Esophagus squamous epithelium (tissue), 5 donors: ENCODE results near the gene COA5. TPM values are rescaled to one million over a fixed set of nuclear protein-coding genes. Genes with fewer than 3 reads are reported as not detected.

ENCODE experiments used
- DNase-seq: peaks from one replicate; lab custom pipeline; 2025; lab: John Stamatoyannopoulos, UW
- H3K27ac ChIP-seq, 4 donors: fragments of 200-600 bp; sonication (generic); one replicate each; pipeline ENCODE4 v1.5.1; 2016 to 2019; ENCODE audit warnings: mild to moderate bottlenecking in 1 of 4
- H3K27me3 ChIP-seq, 4 donors: fragments of 200-600 bp; sonication (generic); 1 replicate in 3 of 4; 2 replicates in 1 of 4; pipeline versions ENCODE4 v1.5.1 to v1.6.0; 2017 to 2021; ENCODE audit warnings: antibody characterized with exemption in 1 of 4
- H3K36me3 ChIP-seq, 3 donors: fragments of 200-600 bp; sonication (generic); one replicate each; pipeline ENCODE4 v1.5.1; 2016 to 2019
- H3K4me1 ChIP-seq, 3 donors: fragments of 200-600 bp; sonication (generic); one replicate each; pipeline ENCODE4 v1.5.1; 2017 to 2019
- H3K4me3 ChIP-seq, 4 donors: fragments of 200-600 bp; sonication (generic); 1 replicate in 3 of 4; 2 replicates in 1 of 4; pipeline ENCODE4 v1.5.1; 2016 to 2019; ENCODE audit warnings: mild to moderate bottlenecking in 2 of 4, moderate library complexity in 1 of 4
- H3K9me3 ChIP-seq, 3 donors: fragments of 200-600 bp; sonication (generic); one replicate each; pipeline ENCODE4 v1.5.1; 2016 to 2019
- POLR2A ChIP-seq, 4 donors: fragments of 450-650 bp; IDR thresholded peaks; one replicate each; pipeline ENCODE4 v1.6.1; 2017; ENCODE audit warnings: antibody characterized with exemption in 4 of 4, mild to moderate bottlenecking in 4 of 4, moderate library complexity in 3 of 4
- WGBS, 2 donors: methylation state at CpG; one replicate each; pipeline ENCODE4 v1.1.5; 2018; 5-methylcytosine and 5-hydroxymethylcytosine counted together
- intact Hi-C: fragments of 100-400 bp; cut with DNase I; formaldehyde crosslinking; loops from one replicate; pipeline ENCODE4 v1.15.0; 2022
- total RNA-seq, 4 donors: library from RNA; depleted of rRNA; stranded (reverse); fragments of >200 nt; gene quantifications; one replicate each; pipeline ENCODE4 v1.1.0, GENCODE V29; 2016
- TF ChIP-seq, protein P1 (sequence below), 6 experiments: fragments of 450-650 bp in 4 of 6; fragments of 200-600 bp in 2 of 6; sonication (generic) in 2 of 6; IDR thresholded peaks; one replicate each; pipeline ENCODE4 v1.5.1; 2016 to 2019; ENCODE audit warnings: antibody characterized with exemption in 6 of 6, mild to moderate bottlenecking in 4 of 6, moderate library complexity in 4 of 6
- donor health status: DM: yes; HTN: yes; CAD: no.

Gene COA5
- total RNA-seq, 4 donors from 2014 or later = 15.5 to 37.8 (median 19.4) TPM

DNA sequence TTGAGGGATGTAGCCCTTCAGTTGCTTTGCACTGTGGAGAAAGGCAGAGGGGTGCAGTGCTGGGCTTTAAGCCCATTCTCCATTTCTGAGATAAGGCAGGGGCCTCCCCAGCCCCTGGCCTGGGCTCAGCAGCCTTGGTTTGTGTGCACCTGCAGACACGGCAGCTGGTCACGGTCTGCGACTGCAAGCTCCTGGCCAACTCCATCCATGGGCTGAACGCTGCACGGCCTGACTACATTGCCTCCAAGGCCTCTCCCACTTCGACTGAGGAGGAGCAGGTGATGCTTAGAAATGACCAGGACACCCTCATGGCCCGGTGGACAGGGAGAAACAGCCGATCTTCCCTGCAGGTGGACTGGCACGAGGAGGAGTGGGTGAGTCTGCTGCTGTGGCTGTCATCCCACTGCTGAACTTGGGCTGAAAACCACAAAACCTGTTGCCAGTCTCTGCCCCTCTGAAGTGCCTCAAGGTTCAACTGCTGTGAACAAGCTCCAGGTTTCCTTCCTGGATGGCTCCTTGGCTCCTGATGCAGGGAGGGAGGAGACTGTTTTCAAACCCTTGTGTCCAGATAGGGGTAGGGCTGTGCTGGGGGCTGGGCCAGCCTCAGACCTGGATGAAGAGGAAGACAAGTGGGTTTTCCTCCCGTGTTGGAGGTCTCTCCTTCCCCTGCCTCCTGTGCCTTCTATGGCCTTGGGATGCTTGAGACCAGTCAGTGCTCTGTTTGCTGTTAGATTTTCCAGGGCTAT is 54.0 kb downstream of the COA5 start:
- intact Hi-C loops = no loop called here
- H3K4me1 ChIP-seq = peaks cover 0 to 10% (median 4%) of the 10 kb centered on the region in 3 donors
- no peak overlapping the region for H3K4me3 ChIP-seq
- DNase-seq = no peak
- H3K36me3 ChIP-seq = peaks cover 0 to 79% (median 9%) of the 10 kb centered on the region in 3 donors
- 50 to 100% methylated on average over 1 to 2 of the region's 10 CpGs for WGBS, 2 donors
- no peaks in the 10 kb centered on the region for H3K27me3 ChIP-seq
- H3K27ac ChIP-seq = no peak overlapping the region
- TF ChIP-seq, protein P1, sequence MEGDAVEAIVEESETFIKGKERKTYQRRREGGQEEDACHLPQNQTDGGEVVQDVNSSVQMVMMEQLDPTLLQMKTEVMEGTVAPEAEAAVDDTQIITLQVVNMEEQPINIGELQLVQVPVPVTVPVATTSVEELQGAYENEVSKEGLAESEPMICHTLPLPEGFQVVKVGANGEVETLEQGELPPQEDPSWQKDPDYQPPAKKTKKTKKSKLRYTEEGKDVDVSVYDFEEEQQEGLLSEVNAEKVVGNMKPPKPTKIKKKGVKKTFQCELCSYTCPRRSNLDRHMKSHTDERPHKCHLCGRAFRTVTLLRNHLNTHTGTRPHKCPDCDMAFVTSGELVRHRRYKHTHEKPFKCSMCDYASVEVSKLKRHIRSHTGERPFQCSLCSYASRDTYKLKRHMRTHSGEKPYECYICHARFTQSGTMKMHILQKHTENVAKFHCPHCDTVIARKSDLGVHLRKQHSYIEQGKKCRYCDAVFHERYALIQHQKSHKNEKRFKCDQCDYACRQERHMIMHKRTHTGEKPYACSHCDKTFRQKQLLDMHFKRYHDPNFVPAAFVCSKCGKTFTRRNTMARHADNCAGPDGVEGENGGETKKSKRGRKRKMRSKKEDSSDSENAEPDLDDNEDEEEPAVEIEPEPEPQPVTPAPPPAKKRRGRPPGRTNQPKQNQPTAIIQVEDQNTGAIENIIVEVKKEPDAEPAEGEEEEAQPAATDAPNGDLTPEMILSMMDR (IDR thresholded peaks at IDR 0.05) = no peak
- no peak for TF ChIP-seq POLR2A (IDR thresholded peaks at IDR 0.05)
- no peaks in the 10 kb centered on the region for H3K9me3 ChIP-seq

DNA sequence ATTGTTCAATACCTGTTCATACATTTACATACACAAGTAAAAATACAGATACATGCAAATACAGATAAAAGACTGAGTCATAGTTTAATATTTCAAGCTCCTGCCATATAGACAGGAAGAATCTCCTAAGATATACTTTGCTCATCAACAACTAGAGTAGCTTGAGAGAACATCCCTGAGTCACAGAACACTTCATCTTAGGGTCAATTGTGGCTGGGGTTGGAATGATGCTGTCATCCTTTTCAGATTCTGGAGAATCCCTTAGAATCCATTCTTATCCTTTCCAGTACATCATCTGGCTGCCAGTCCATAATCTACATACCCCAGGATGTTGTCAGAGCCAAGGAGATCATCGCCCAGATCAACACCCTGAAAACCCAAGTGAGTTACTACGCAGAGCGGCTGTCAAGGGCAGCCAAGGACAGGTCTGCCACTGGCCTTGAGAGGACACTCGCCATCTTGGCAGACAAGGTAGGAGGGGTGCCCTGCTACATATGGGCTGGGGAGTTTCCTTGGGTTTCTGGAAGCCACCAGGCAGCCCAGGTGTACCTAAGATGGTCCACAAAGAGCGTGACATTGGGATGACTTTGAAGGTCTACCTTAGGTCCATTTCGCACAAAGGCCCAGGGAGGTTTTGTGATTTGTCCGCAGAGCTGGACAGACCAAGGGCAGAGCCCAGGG is 55.7 kb downstream of the COA5 start:
- no peak for DNase-seq
- 96 to 97% methylated on average over 5 to 7 of the region's 7 CpGs for WGBS, 2 donors
- Histone ChIP-seq H3K27ac (no peak overlapping the region), H3K36me3 (peaks cover 0 to 95% (median 2%) of the 10 kb centered on the region in 3 donors), H3K4me1 (no peaks in the 10 kb centered on the region), H3K9me3 (no peaks in the 10 kb centered on the region), H3K4me3 (no peak overlapping the region), H3K27me3 (no peaks in the 10 kb centered on the region)
- intact Hi-C loops = no loop called here
- TF ChIP-seq, protein P1 (IDR thresholded peaks at IDR 0.05) = no peak
- TF ChIP-seq POLR2A (IDR thresholded peaks at IDR 0.05) = no peak

DNA sequence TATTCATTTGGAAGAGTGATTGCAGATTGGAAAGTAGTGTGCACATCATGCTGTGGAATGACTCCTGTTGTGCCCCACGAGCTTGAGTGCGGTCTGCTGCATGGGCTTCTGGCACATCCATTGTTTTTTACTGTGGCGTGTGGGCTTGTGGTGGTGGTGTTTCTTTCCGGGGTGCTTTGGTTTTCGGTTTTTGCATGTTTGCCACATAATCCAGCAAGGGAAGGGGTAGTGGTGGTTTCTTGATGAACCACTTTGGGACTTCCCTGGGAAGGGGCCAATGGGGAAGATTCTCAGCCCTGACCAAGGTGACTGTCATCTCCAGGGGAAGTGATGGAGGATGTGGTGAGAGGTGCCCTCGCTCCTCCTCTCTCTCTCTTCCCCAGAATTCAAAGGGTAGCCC is 57.0 kb downstream of the COA5 start:
- Histone ChIP-seq H3K36me3 (peaks cover 0 to 98% (median 2%) of the 10 kb centered on the region in 3 donors), H3K4me1 (no peaks in the 10 kb centered on the region), H3K9me3 (no peaks in the 10 kb centered on the region), H3K27ac (no peak overlapping the region), H3K4me3 (no peak overlapping the region), H3K27me3 (no peaks in the 10 kb centered on the region)
- TF ChIP-seq, protein P1 (IDR thresholded peaks at IDR 0.05) = no peak
- no peak for TF ChIP-seq POLR2A (IDR thresholded peaks at IDR 0.05)
- intact Hi-C loops = no loop called here
- WGBS, 2 donors = 78 to 93% methylated on average over 6 of the region's 6 CpGs
- DNase-seq = no peak

DNA sequence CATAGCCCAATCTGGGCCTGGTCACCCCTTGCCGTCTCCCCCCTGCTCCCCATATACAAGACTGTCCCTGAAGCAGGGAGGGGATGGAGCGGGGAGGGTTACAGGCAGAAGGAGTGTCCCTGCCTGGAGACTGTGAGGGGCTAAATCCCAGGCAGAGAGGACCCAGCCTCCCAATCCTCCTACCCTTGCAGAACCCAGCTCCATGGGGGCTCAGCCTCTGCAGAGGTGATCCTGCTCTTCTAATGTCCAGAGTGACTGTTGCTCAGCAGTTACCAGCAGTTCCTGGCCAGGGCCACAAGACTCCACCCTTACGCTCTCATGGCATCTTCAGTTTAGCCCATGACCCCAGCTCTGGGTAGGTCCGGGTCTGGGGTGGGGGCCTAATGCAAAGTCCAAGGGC is 58.1 kb downstream of the COA5 start:
- no peak for DNase-seq
- WGBS, 2 donors = 67 to 86% methylated on average over 1 of the region's 4 CpGs
- no peaks in the 10 kb centered on the region for H3K9me3 ChIP-seq
- H3K4me1 ChIP-seq = no peaks in the 10 kb centered on the region
- H3K36me3 ChIP-seq = peaks cover 4 to 98% (median 13%) of the 10 kb centered on the region in 3 donors
- intact Hi-C loops = no loop called here
- H3K27ac ChIP-seq = no peak overlapping the region
- H3K27me3 ChIP-seq = no peaks in the 10 kb centered on the region
- H3K4me3 ChIP-seq = no peak overlapping the region
- TF ChIP-seq, protein P1 (IDR thresholded peaks at IDR 0.05) = no peak
- no peak for TF ChIP-seq POLR2A (IDR thresholded peaks at IDR 0.05)

Other genes with a start within 250 kb of the COA5 start
- gene INPP4A, start 163.7 kb downstream of the COA5 start, total RNA-seq = 10 to 100 TPM in 2 of 4 donors, 1 to 10 TPM in 2; 7.4 to 17.9 (median 9.4) TPM
- 10 to 100 TPM; 18.3 to 49.4 (median 36.3) TPM for gene UNC50, start 77 bp upstream of the COA5 start, total RNA-seq
- 10 to 100 TPM in 1 of 4 donors, 1 to 10 TPM in 3; 4.1 to 11.6 (median 7.1) TPM for gene MGAT4A, start 122.6 kb upstream of the COA5 start, total RNA-seq